Smooth muscle cell (in vitro differentiated cells): ENCODE measurements around the gene TMX1. TPM values are rescaled to one million over a fixed set of nuclear protein-coding genes. Genes with fewer than 3 reads are reported as not detected.

Source experiments
- DNase-seq: peaks from one replicate; lab custom pipeline; 2025; ENCODE audit not compliant: unreplicated experiment; lab: John Stamatoyannopoulos, UW
- H2AFZ ChIP-seq: fragments of 200-600 bp; sonication (generic); 2 replicates; pipeline ENCODE4 v1.6.0; 2016; ENCODE audit warnings: antibody characterized with exemption, low read depth, mild to moderate bottlenecking
- H3F3A ChIP-seq: fragments of 200-600 bp; sonication (generic); 2 replicates; pipeline ENCODE4 v1.6.0; 2017; ENCODE audit warnings: antibody characterized with exemption, low read depth
- H3K27ac ChIP-seq: fragments of 200-600 bp; sonication (generic); 2 replicates; pipeline ENCODE4 v1.5.1; 2016; ENCODE audit warnings: low read depth, mild to moderate bottlenecking
- H3K27me3 ChIP-seq: fragments of 200-600 bp; sonication (generic); 2 replicates; pipeline ENCODE4 v1.6.1; 2016; ENCODE audit warnings: low read depth, mild to moderate bottlenecking
- H3K36me3 ChIP-seq: fragments of 200-600 bp; sonication (generic); 2 replicates; pipeline ENCODE4 v1.5.1; 2016; ENCODE audit warnings: low read depth
- H3K4me1 ChIP-seq: fragments of 200-600 bp; sonication (generic); 2 replicates; pipeline ENCODE4 v1.5.1; 2016; ENCODE audit warnings: low read depth
- H3K4me2 ChIP-seq: fragments of 200-600 bp; sonication (generic); 2 replicates; pipeline ENCODE4 v1.6.0; 2016; ENCODE audit warnings: mild to moderate bottlenecking
- H3K4me3 ChIP-seq: fragments of 200-600 bp; sonication (generic); 2 replicates; pipeline ENCODE4 v1.5.1; 2016; ENCODE audit warnings: mild to moderate bottlenecking
- H3K79me2 ChIP-seq: fragments of 200-600 bp; sonication (generic); 2 replicates; pipeline ENCODE4 v1.6.0; 2016; ENCODE audit warnings: low read depth, mild to moderate bottlenecking
- H3K9ac ChIP-seq: fragments of 200-600 bp; sonication (generic); 2 replicates; pipeline ENCODE4 v1.6.0; 2016; ENCODE audit warnings: low read depth
- H3K9me3 ChIP-seq: fragments of 200-600 bp; sonication (generic); replicated peaks from 2 replicates; pipeline ENCODE4 v1.5.1; 2016; ENCODE audit warnings: low read depth
- H4K20me1 ChIP-seq: fragments of 200-600 bp; sonication (generic); 2 replicates; pipeline ENCODE4 v1.6.0; 2016; ENCODE audit warnings: low read depth
- WGBS: methylation state at CpG from one replicate; pipeline ENCODE4 v1.1.7; 2016; ENCODE audit warnings: low lambda C conversion rate; 5-methylcytosine and 5-hydroxymethylcytosine counted together
- polyA plus RNA-seq: library from polyadenylated mRNA; unstranded; fragments of >200 nt; fragmentation: Nextera tagmentation; extraction: Ambion mirVana; gene quantifications from 2 replicates; pipeline ENCODE4 v1.2.1, GENCODE V29; 2016
- total RNA-seq: library from RNA; depleted of rRNA; stranded (reverse); fragments of >200 nt; gene quantifications from 2 replicates; pipeline ENCODE4 v1.2.3, GENCODE V29; 2014
- TF ChIP-seq, protein P1 (sequence below): fragments of 200-600 bp; sonication (generic); IDR thresholded peaks from 2 replicates; pipeline ENCODE4 v1.5.1; 2017; ENCODE audit warnings: borderline replicate concordance, mild to moderate bottlenecking, antibody characterized with exemption; ENCODE audit not compliant: insufficient read depth, poor library complexity, severe bottlenecking

The TMX1 gene, protein sequence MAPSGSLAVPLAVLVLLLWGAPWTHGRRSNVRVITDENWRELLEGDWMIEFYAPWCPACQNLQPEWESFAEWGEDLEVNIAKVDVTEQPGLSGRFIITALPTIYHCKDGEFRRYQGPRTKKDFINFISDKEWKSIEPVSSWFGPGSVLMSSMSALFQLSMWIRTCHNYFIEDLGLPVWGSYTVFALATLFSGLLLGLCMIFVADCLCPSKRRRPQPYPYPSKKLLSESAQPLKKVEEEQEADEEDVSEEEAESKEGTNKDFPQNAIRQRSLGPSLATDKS
- total RNA-seq (58.5 and 63.9 TPM in 2 replicates), polyA plus RNA-seq (31.3 and 34.1 TPM in 2 replicates)

DNA sequence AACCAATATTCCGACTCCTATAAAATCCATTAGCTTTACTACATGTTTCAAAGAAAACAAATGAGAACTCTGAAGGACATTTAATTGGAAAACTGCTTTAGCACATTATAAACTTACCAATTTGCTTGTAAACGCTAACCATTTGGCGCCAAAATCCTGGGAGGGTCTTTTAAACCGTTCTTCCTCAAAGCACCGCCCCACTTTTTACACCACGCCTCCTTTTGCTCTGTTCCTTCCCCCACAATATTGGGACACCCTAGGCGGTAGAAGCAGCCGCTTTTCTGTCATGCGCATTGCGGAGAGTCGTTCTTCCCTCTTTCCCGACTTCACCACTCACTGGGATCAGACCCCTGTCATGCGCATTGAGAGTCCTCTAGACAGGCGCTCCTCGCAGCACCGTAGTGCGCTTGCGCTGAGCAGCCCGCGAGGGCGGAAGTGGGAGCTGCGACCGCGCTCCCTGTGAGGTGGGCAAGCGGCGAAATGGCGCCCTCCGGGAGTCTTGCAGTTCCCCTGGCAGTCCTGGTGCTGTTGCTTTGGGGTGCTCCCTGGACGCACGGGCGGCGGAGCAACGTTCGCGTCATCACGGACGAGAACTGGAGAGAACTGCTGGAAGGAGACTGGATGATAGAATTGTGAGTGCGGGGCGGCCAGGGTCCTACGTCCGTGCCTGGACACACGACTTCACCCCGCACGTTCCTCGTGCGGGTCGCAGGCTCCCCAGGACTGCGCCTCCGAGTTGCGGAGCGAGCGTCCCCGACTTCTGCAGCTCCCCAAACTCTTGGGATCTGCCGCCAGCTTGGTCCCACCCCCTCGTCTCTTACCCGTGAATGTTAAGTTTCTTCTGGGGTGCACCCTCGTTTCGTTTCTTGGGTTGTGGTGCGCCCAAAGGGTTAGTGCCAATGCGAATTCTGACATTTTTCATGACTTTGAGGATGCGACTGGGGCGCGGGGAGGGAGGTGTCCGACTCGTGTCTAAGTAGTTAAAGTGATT is at the start of gene TMX1:
TSS of gene TMX1 (plus strand) at position 435 of the 991 bp plus-strand sequence. CDS start at position 481, 46 bp downstream.
- H3K9ac ChIP-seq = peak within 1 kb of the TSS; percentile 90
- peak within 1 kb of the TSS; percentile 94 for H3K4me2 ChIP-seq
- no peaks in the 10 kb centered on the region for H3K27me3 ChIP-seq
- 2% methylated on average over 64 of the region's 65 CpGs for WGBS
- H3K27ac ChIP-seq = peak within 1 kb of the TSS; percentile 5
- H3K36me3 ChIP-seq = no peaks in the 10 kb centered on the region
- H3F3A ChIP-seq = no peaks in the 10 kb centered on the region
- H3K4me3 ChIP-seq = peak within 1 kb of the TSS; percentile 89
- H2AFZ ChIP-seq = peak within 1 kb of the TSS; percentile 97
- peaks cover 48% of the 10 kb centered on the region for H3K79me2 ChIP-seq
- DNase-seq = peak; percentile 79
- TF ChIP-seq, protein P1, sequence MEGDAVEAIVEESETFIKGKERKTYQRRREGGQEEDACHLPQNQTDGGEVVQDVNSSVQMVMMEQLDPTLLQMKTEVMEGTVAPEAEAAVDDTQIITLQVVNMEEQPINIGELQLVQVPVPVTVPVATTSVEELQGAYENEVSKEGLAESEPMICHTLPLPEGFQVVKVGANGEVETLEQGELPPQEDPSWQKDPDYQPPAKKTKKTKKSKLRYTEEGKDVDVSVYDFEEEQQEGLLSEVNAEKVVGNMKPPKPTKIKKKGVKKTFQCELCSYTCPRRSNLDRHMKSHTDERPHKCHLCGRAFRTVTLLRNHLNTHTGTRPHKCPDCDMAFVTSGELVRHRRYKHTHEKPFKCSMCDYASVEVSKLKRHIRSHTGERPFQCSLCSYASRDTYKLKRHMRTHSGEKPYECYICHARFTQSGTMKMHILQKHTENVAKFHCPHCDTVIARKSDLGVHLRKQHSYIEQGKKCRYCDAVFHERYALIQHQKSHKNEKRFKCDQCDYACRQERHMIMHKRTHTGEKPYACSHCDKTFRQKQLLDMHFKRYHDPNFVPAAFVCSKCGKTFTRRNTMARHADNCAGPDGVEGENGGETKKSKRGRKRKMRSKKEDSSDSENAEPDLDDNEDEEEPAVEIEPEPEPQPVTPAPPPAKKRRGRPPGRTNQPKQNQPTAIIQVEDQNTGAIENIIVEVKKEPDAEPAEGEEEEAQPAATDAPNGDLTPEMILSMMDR = no peak
- peaks cover 21% of the 10 kb centered on the region for H3K4me1 ChIP-seq
- H4K20me1 ChIP-seq = peaks cover 29% of the 10 kb centered on the region
- no peaks in the 10 kb centered on the region for H3K9me3 ChIP-seq

DNA sequence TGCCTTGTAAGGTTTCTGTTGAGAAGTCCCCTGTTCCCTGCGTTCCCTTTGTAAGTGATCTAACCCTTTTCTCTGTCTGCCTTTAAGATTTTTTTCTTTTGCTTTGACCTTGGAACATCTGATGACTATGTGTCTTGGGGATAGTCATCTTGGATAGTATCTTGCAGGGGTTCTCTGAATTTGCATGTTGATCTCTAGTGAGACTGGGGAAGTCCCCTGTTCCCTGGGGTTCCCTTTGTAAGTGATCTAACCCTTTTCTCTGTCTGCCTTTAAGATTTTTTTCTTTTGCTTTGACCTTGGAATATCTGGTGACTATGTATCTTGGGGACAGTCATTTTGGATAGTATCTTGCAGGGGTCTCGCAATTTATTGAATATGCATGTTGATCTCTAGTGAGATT is 38.2 kb upstream of the TMX1 start:
- Histone ChIP-seq H2AFZ (no peak overlapping the region), H3K4me3 (no peak overlapping the region), H4K20me1 (no peaks in the 10 kb centered on the region), H3K36me3 (no peaks in the 10 kb centered on the region), H3K4me1 (no peaks in the 10 kb centered on the region), H3K79me2 (no peaks in the 10 kb centered on the region), H3K9ac (no peak overlapping the region), H3K9me3 (no peaks in the 10 kb centered on the region), H3F3A (no peaks in the 10 kb centered on the region), H3K4me2 (no peak overlapping the region), H3K27ac (no peak overlapping the region), H3K27me3 (no peaks in the 10 kb centered on the region)
- DNase-seq = no peak
- TF ChIP-seq, protein P1 = no peak
- 98% methylated on average over 2 of the region's 2 CpGs for WGBS

DNA sequence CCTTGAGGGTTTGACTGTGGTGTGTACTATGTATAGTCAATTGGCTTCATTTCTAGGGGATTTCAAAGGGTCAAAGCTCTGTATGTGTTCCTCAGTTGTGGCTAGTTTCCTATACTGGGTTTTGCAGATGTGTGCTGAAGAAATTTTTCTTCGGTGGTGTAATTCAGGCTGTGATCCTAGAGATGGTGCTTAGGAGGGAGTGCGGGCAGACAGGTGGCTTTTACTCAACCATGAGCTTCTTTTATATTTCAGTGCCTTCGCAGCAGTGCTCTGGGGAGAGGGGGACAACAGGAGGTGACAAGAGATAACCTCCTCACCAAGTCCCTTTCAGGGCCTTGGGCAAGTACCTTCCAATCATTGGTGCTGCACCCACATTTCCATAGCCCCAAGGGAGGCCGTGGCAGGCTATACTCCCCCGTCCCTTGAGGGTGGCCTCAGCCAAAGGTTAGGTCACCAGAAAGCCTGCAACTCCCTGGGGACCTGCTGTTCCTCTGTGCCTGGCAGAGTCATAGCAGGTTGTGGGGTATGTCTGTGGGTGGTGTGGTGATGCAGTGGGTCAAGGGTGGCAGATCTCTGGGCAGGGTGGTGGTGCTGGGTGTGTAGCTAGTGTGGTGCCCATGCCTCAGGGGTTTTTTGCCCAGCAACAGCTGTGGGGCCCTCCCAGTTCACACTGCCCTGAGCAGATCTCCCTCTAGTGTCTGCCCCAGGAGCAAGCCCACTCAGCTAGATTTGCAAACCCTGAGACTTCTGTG is 37.0 kb upstream of the TMX1 start:
- no peaks in the 10 kb centered on the region for H3K79me2 ChIP-seq
- H3F3A ChIP-seq = no peaks in the 10 kb centered on the region
- H2AFZ ChIP-seq = no peak overlapping the region
- 85% methylated on average over 5 of the region's 5 CpGs for WGBS
- no peak overlapping the region for H3K27ac ChIP-seq
- H3K9me3 ChIP-seq = no peaks in the 10 kb centered on the region
- TF ChIP-seq, protein P1 = no peak
- no peak overlapping the region for H3K9ac ChIP-seq
- H3K4me2 ChIP-seq = no peak overlapping the region
- no peaks in the 10 kb centered on the region for H4K20me1 ChIP-seq
- no peaks in the 10 kb centered on the region for H3K27me3 ChIP-seq
- DNase-seq = no peak
- H3K4me3 ChIP-seq = no peak overlapping the region
- H3K4me1 ChIP-seq = no peaks in the 10 kb centered on the region
- H3K36me3 ChIP-seq = no peaks in the 10 kb centered on the region
